Activated CD8-positive, alpha-beta T cell treated with anti-CD3 and anti-CD28 coated beads for 36 hours (primary cell): ENCODE measurements around the gene CSH1. TPM values are rescaled to one million over a fixed set of nuclear protein-coding genes. Genes with fewer than 3 reads are reported as not detected.
"Not testable (repeated sequence)": the region's sequence is repeated elsewhere in the genome, so short reads cannot be mapped to it uniquely, and the experiment has no call there.

Source experiments
- ATAC-seq: fragments of 200-7000 bp; cut with Tn5 transposase; one replicate; pipeline ENCODE4 v1.10.0; 2021; ENCODE audit warnings: mild to moderate bottlenecking, moderate library complexity
- CTCF ChIA-PET: fragments of 350-600 bp; sonication (Branson Sonifier 250); formaldehyde crosslinking; loops from one replicate; lab custom pipeline; 2021; ENCODE audit warnings: antibody characterized with exemption; lab: Charles Lee
- POLR2A ChIA-PET: fragments of 350-600 bp; sonication (Branson Sonifier 250); formaldehyde crosslinking; loops from one replicate; lab custom pipeline; 2021; ENCODE audit warnings: antibody characterized with exemption; lab: Charles Lee
- DNase-seq: peaks from one replicate; pipeline ENCODE4 v3.0.0-alpha.2; 2020
- H3K27ac Mint-ChIP-seq: one replicate; pipeline ENCODE4 v1.8.0; 2021; ENCODE audit warnings: mild to moderate bottlenecking, mixed read lengths
- H3K27me3 Mint-ChIP-seq: one replicate; pipeline ENCODE4 v1.8.0; 2021; ENCODE audit warnings: mixed read lengths
- H3K36me3 Mint-ChIP-seq: one replicate; pipeline ENCODE4 v1.8.0; 2021; ENCODE audit warnings: low read depth, mixed read lengths
- H3K4me1 Mint-ChIP-seq: one replicate; pipeline ENCODE4 v1.8.0; 2021; ENCODE audit warnings: low read depth, mixed read lengths
- H3K4me3 Mint-ChIP-seq: one replicate; pipeline ENCODE4 v1.8.0; 2021; ENCODE audit warnings: mild to moderate bottlenecking, moderate library complexity, mixed read lengths
- H3K9me3 Mint-ChIP-seq: one replicate; pipeline ENCODE4 v1.8.0; 2021; ENCODE audit warnings: mixed read lengths
- CTCF ChIP-seq: fragments of 200-600 bp; IDR thresholded peaks from one replicate; pipeline ENCODE4 v1.8.0; 2022; ENCODE audit warnings: antibody characterized with exemption, mild to moderate bottlenecking
- intact Hi-C: fragments of 100-400 bp; cut with micrococcal nuclease; formaldehyde crosslinking; loops from one replicate; pipeline ENCODE4 v1.10.0; 2022
- total RNA-seq, 2 experiments: library from RNA; stranded (reverse); gene quantifications; one replicate each; pipeline ENCODE4 v1.2.3, GENCODE V29; 2021

CSH1 gene
- not detected for total RNA-seq

GRCh38 chr17:63896524-63897354 is at the start of gene CSH1:
CSH1 (minus strand) TSS chr17:63896574; CDS start chr17:63896511, 63 bp downstream.
- H3K27me3 Mint-ChIP-seq, POLR2A ChIA-PET, intact Hi-C loops, H3K27ac Mint-ChIP-seq, H3K4me3 Mint-ChIP-seq, DNase-seq, H3K9me3 Mint-ChIP-seq, H3K36me3 Mint-ChIP-seq, H3K4me1 Mint-ChIP-seq: not testable (repeated sequence)
- ATAC-seq: peak; percentile 61
- CTCF ChIA-PET: interaction anchor here (0.6 kb wide), 1 partner anchor 154 kb away, joined by 3 read pairs; no protein-coding TSS in a partner anchor

- POLR2A ChIA-PET: interaction anchor here (0.7 to 2.0 kb wide), 6 partner anchors 13 to 203 kb away, joined by 3 to 7 read pairs (median 3); partner anchors contain the start of genes CD79B and ICAM2
- Mint-ChIP-seq H3K36me3 (no peaks in the 10 kb centered on the region), H3K9me3 (no peaks in the 10 kb centered on the region), H3K27ac (no peak overlapping the region), H3K4me1 (peaks cover 20% of the 10 kb centered on the region), H3K4me3 (no peak overlapping the region), H3K27me3 (no peaks in the 10 kb centered on the region)
- CTCF ChIA-PET: interaction anchor here (0.6 to 2.9 kb wide), 51 partner anchors 8 to 336 kb away, joined by 3 to 95 read pairs (median 5); partner anchors contain the start of genes CD79B, CSHL1, GH1 and ICAM2
- no peak for TF ChIP-seq CTCF
- DNase-seq (peak; percentile 66), ATAC-seq (peak; percentile 20)
- intact Hi-C loops: loop anchor here (2.0 kb wide), 1 partner anchor 27 kb away; the partner anchor contains the start of gene GH1
Measured at GRCh38 chr17:63945784-63946439, 49.5 kb upstream of the CSH1 start.

- Mint-ChIP-seq H3K36me3 (no peaks in the 10 kb centered on the region), H3K27ac (no peak overlapping the region), H3K27me3 (no peaks in the 10 kb centered on the region), H3K4me3 (no peak overlapping the region), H3K9me3 (no peaks in the 10 kb centered on the region), H3K4me1 (peaks cover 20% of the 10 kb centered on the region)
- no peak for DNase-seq
- intact Hi-C loops: no loop called here
- POLR2A ChIA-PET: no interaction called here
- CTCF ChIA-PET: interaction anchor here (2.0 to 2.9 kb wide), 8 partner anchors 12 to 84 kb away, joined by 15 to 95 read pairs (median 24); partner anchors contain the start of genes CD79B, CSHL1 and GH1
- no peak for TF ChIP-seq CTCF
- no peak for ATAC-seq
Measured at GRCh38 chr17:63944736-63945499, 48.5 kb upstream of the CSH1 start.

- intact Hi-C loops: no loop called here
Measured at GRCh38 chr17:63943745-63944144, 47.4 kb upstream of the CSH1 start.

More at GRCh38 chr17:63943745-63944144, 47.4 kb upstream of the CSH1 start:
- Mint-ChIP-seq H3K36me3 (no peaks in the 10 kb centered on the region), H3K27me3 (no peaks in the 10 kb centered on the region), H3K4me3 (no peak overlapping the region), H3K4me1 (peaks cover 20% of the 10 kb centered on the region), H3K9me3 (no peaks in the 10 kb centered on the region), H3K27ac (no peak overlapping the region)
- no peak for TF ChIP-seq CTCF
- POLR2A ChIA-PET: interaction anchor here (1.2 kb wide), 1 partner anchor 202 kb away, joined by 4 read pairs; no protein-coding TSS in a partner anchor
- no peak for DNase-seq
- no peak for ATAC-seq
- CTCF ChIA-PET: interaction anchor here (0.6 to 1.5 kb wide), 2 partner anchors 24 to 1404 kb away, joined by 3 to 4 read pairs; no protein-coding TSS in a partner anchor
